ENCODE results near the gene MUTYH.

MUTYH gene

DNA sequence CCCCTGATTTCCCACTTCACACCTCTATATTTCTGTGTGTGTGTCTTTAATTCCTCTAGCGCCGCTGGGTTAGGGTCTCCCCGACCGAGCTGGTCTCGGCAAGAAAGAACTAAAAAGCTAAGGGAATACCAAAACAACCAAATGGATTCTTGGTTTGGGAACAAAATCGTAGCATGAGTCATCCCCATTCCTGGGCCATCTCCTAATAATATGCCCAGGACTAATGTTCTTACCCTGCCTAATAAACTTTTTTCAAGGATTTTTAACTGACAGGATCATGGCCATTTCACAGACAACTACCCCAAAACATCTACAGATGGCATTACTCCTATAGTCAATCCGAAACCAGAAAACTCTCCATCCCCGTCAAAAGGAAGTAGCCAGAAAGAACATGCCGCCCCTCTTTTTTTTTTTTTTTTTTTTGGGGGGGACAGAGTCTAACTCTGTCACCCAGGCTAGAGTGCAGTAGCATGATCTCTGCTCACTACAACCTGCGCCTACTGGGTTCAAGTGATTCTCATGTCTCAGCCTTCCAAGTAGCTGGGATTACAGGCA is 17.7 kb downstream of the MUTYH start:
- DNase-seq (ENCODE audit: low spot score): no peak
- H3K9me3 ChIP-seq (ENCODE audit: severe bottlenecking): no peaks in the 10 kb centered on the region
- no peaks in the 10 kb centered on the region for H3K27me3 ChIP-seq (ENCODE audit: insufficient read depth, poor library complexity, severe bottlenecking)
- H3K36me3 ChIP-seq (ENCODE audit: low read depth): no peaks in the 10 kb centered on the region
- no peaks in the 10 kb centered on the region for H3K4me1 ChIP-seq (ENCODE audit: insufficient read depth, poor library complexity, severe bottlenecking)
- H3K4me3 ChIP-seq (ENCODE audit: severe bottlenecking): no peak overlapping the region
- no peak overlapping the region for H3K27ac ChIP-seq (ENCODE audit: poor library complexity, severe bottlenecking)
- no peak for ATAC-seq (ENCODE audit: low read depth)
- TF ChIP-seq, protein P1, sequence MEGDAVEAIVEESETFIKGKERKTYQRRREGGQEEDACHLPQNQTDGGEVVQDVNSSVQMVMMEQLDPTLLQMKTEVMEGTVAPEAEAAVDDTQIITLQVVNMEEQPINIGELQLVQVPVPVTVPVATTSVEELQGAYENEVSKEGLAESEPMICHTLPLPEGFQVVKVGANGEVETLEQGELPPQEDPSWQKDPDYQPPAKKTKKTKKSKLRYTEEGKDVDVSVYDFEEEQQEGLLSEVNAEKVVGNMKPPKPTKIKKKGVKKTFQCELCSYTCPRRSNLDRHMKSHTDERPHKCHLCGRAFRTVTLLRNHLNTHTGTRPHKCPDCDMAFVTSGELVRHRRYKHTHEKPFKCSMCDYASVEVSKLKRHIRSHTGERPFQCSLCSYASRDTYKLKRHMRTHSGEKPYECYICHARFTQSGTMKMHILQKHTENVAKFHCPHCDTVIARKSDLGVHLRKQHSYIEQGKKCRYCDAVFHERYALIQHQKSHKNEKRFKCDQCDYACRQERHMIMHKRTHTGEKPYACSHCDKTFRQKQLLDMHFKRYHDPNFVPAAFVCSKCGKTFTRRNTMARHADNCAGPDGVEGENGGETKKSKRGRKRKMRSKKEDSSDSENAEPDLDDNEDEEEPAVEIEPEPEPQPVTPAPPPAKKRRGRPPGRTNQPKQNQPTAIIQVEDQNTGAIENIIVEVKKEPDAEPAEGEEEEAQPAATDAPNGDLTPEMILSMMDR (IDR thresholded peaks at IDR 0.05; ENCODE audit: poor library complexity, severe bottlenecking): no peak

DNA sequence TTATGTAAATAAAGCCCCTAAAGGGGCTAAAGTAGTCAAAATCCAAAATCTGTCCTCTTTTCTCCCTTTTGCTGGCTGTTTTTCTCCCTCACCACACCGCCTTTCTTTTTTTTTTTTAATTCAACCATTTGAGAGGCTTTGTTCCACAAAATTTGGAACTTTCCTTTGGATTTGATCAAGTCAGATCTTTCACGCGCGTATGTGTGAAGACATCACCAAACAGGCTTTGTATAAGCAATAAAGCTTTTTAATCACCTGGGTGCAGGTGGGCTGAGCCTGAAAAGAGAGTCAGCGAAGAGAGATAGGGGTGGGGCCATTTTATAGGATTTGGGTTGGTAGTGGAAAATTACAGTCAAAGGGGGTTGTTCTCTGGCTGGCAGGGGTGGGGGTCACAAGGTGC is 18.8 kb downstream of the MUTYH start:
- H3K27ac ChIP-seq (ENCODE audit: poor library complexity, severe bottlenecking): no peak overlapping the region
- no peaks in the 10 kb centered on the region for H3K4me1 ChIP-seq (ENCODE audit: insufficient read depth, poor library complexity, severe bottlenecking)
- no peaks in the 10 kb centered on the region for H3K36me3 ChIP-seq (ENCODE audit: low read depth)
- H3K27me3 ChIP-seq (ENCODE audit: insufficient read depth, poor library complexity, severe bottlenecking): no peaks in the 10 kb centered on the region
- ATAC-seq (ENCODE audit: low read depth): no peak
- no peaks in the 10 kb centered on the region for H3K9me3 ChIP-seq (ENCODE audit: severe bottlenecking)
- DNase-seq (ENCODE audit: low spot score): no peak
- no peak overlapping the region for H3K4me3 ChIP-seq (ENCODE audit: severe bottlenecking)
- TF ChIP-seq, protein P1 (IDR thresholded peaks at IDR 0.05; ENCODE audit: poor library complexity, severe bottlenecking): no peak

DNA sequence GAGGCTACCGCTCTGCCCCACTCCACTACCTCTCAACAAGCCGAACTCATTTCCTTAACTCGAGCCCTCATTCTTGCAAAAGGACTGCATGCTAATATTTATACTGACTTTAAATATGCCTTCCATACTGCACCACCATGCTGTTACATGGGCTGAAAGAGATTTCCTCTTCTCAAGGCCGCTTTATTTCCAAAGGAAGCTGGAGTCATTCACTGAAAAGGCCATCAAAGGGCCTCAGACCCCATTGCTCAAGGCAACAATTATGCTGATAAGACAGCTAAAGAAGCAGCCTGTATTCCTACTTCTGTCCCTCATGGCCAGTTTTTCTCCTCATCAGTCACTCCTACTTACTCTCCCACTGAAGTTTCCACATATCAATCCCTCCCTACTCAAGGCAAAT is 20.5 kb downstream of the MUTYH start:
- no peak overlapping the region for H3K4me3 ChIP-seq (ENCODE audit: severe bottlenecking)
- no peaks in the 10 kb centered on the region for H3K9me3 ChIP-seq (ENCODE audit: severe bottlenecking)
- no peak for DNase-seq (ENCODE audit: low spot score)
- H3K36me3 ChIP-seq (ENCODE audit: low read depth): no peaks in the 10 kb centered on the region
- ATAC-seq (ENCODE audit: low read depth): no peak
- TF ChIP-seq, protein P1 (IDR thresholded peaks at IDR 0.05; ENCODE audit: poor library complexity, severe bottlenecking): no peak
- no peaks in the 10 kb centered on the region for H3K4me1 ChIP-seq (ENCODE audit: insufficient read depth, poor library complexity, severe bottlenecking)
- no peak overlapping the region for H3K27ac ChIP-seq (ENCODE audit: poor library complexity, severe bottlenecking)
- no peaks in the 10 kb centered on the region for H3K27me3 ChIP-seq (ENCODE audit: insufficient read depth, poor library complexity, severe bottlenecking)

GRCh38 chr1:45317166-45317565 is 23.1 kb downstream of the MUTYH start:
- H3K4me3 ChIP-seq (ENCODE audit: severe bottlenecking): no peak overlapping the region
- H3K9me3 ChIP-seq (ENCODE audit: severe bottlenecking): no peaks in the 10 kb centered on the region
- TF ChIP-seq, protein P1 (IDR thresholded peaks at IDR 0.05; ENCODE audit: poor library complexity, severe bottlenecking): no peak
- H3K4me1 ChIP-seq (ENCODE audit: insufficient read depth, poor library complexity, severe bottlenecking): no peaks in the 10 kb centered on the region
- DNase-seq (ENCODE audit: low spot score) (no peak), ATAC-seq (ENCODE audit: low read depth) (no peak)
- no peak overlapping the region for H3K27ac ChIP-seq (ENCODE audit: poor library complexity, severe bottlenecking)
- no peaks in the 10 kb centered on the region for H3K27me3 ChIP-seq (ENCODE audit: insufficient read depth, poor library complexity, severe bottlenecking)
- H3K36me3 ChIP-seq (ENCODE audit: low read depth): no peaks in the 10 kb centered on the region

DNA sequence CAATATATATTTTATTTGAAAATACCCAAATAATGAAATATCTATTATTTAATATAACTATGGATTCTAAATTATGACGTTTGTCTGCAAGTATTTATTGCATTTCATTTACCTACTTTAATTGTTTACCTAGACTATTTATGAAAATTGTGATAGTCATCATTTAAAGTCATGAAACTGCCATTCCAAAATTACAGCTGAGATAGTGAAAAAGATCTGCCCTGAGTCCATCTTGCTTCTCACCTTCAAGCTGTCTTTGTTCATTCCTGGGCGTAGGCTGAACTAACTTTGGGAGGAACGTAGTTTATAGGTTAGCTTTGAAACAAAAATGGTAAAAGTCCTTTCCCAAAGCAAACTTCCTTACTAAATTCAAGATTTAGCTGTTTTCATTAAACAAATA is 26.0 kb downstream of the MUTYH start:
- H3K36me3 ChIP-seq (ENCODE audit: low read depth): no peaks in the 10 kb centered on the region
- ATAC-seq (ENCODE audit: low read depth) (no peak), DNase-seq (ENCODE audit: low spot score) (no peak)
- TF ChIP-seq, protein P1 (IDR thresholded peaks at IDR 0.05; ENCODE audit: poor library complexity, severe bottlenecking): no peak
- no peaks in the 10 kb centered on the region for H3K9me3 ChIP-seq (ENCODE audit: severe bottlenecking)
- H3K27ac ChIP-seq (ENCODE audit: poor library complexity, severe bottlenecking): no peak overlapping the region
- no peak overlapping the region for H3K4me3 ChIP-seq (ENCODE audit: severe bottlenecking)
- H3K27me3 ChIP-seq (ENCODE audit: insufficient read depth, poor library complexity, severe bottlenecking): no peaks in the 10 kb centered on the region
- no peaks in the 10 kb centered on the region for H3K4me1 ChIP-seq (ENCODE audit: insufficient read depth, poor library complexity, severe bottlenecking)

All from RWPE2 (cell line).